Tibial artery (tissue), 4 donors: Measurements from ENCODE around the gene ANKRD11.

Experiments
- DNase-seq, 2 donors: peaks; one replicate each; pipeline ENCODE4 v3.0.0-alpha.2; 2019
- H3K27ac ChIP-seq, 2 donors: fragments of 200-600 bp; sonication (generic) in 1 of 2; 1 replicate in 1 of 2; 2 replicates in 1 of 2; pipeline ENCODE4 v1.5.1; 2018 to 2019; ENCODE audit warnings: mild to moderate bottlenecking in 1 of 2
- H3K27me3 ChIP-seq, 2 donors: fragments of 200-600 bp; sonication (generic) in 1 of 2; one replicate each; pipeline versions ENCODE4 v1.5.1 to v1.6.0; 2016 to 2019
- H3K36me3 ChIP-seq, 3 donors: fragments of 200-600 bp; sonication (generic) in 2 of 3; one replicate each; pipeline ENCODE4 v1.5.1; 2016 to 2019; ENCODE audit warnings: mild to moderate bottlenecking in 2 of 3
- H3K4me1 ChIP-seq, 4 donors: fragments of 200-600 bp; sonication (generic) in 2 of 4; 1 replicate in 3 of 4; 2 replicates in 1 of 4; pipeline ENCODE4 v1.5.1; 2016 to 2019
- H3K4me3 ChIP-seq, 2 donors: fragments of 200-600 bp; sonication (generic) in 1 of 2; 1 replicate in 1 of 2; 2 replicates in 1 of 2; pipeline ENCODE4 v1.5.1; 2018 to 2019; ENCODE audit warnings: mild to moderate bottlenecking in 2 of 2
- H3K9me3 ChIP-seq, 3 donors: fragments of 200-600 bp; sonication (generic) in 1 of 3; one replicate each; pipeline ENCODE4 v1.5.1; 2016 to 2019
- CTCF ChIP-seq, 2 experiments: fragments of 200-600 bp in 1 of 2; fragments of 450-650 bp in 1 of 2; IDR thresholded peaks; one replicate each; pipeline ENCODE4 v1.5.1; 2017 to 2019; ENCODE audit warnings: antibody characterized with exemption in 2 of 2, mild to moderate bottlenecking in 1 of 2, moderate library complexity in 1 of 2
- intact Hi-C: fragments of 100-400 bp; cut with DNase I; formaldehyde crosslinking; loops from one replicate; pipeline ENCODE4 v1.15.0; 2023; ENCODE audit warnings: low total_unique reads

ANKRD11 gene

GRCh38 chr16:89351645-89352044 is 138.7 kb downstream of the ANKRD11 start:
- intact Hi-C loops, result no loop called here

DNA sequence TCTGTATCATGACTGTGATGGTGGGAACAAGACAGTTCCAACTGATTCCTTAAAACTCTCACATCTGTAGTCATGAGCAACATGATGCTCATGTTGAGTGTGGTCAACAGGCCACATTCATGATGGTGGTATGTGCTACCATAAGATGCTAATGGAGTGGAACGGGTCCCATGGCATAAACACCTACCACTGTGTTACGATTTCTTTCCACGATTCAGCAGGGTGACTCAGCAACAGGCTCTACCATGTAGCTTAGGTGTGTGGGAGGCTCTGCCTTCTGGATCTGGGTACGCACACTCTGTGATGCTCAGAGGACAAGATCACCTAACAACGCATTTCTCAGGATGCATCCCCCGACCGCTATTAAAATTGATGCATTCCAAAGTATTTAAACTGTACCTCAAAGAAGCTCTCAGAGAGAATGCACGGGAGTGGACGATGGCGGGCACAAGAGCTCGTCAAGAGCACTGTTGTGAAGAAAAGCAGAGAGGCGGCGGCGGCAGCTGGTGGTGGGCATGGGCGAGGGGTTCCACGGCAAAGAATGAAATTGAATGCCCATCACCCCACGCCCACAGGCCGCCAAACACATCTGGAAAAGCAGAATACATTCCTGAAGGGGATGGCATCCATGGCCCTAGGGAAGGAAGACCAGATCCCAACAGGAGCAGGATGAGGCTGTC is 139.5 kb downstream of the ANKRD11 start:
- H3K27me3 ChIP-seq, result no peaks in the 10 kb centered on the region
- H3K9me3 ChIP-seq, result no peaks in the 10 kb centered on the region
- no peak overlapping the region for H3K4me3 ChIP-seq
- peaks cover 0 to 5% (median 0%) of the 10 kb centered on the region in 3 donors for H3K36me3 ChIP-seq
- no peak for TF ChIP-seq CTCF (IDR thresholded peaks at IDR 0.05)
- intact Hi-C loops, result no loop called here
- H3K27ac ChIP-seq, result no peak overlapping the region
- no peak for DNase-seq
- peaks cover 0 to 14% (median 4%) of the 10 kb centered on the region in 4 donors for H3K4me1 ChIP-seq

More at GRCh38 chr16:89351645-89352044, 138.7 kb downstream of the ANKRD11 start:
- Histone ChIP-seq H3K27ac (no peak overlapping the region), H3K9me3 (no peaks in the 10 kb centered on the region), H3K36me3 (peaks cover 0 to 5% (median 0%) of the 10 kb centered on the region in 3 donors), H3K4me3 (no peak overlapping the region), H3K27me3 (no peaks in the 10 kb centered on the region), H3K4me1 (peaks cover 0 to 8% (median 3%) of the 10 kb centered on the region in 4 donors)
- DNase-seq, result no peak
- no peak for TF ChIP-seq CTCF (IDR thresholded peaks at IDR 0.05)

DNA sequence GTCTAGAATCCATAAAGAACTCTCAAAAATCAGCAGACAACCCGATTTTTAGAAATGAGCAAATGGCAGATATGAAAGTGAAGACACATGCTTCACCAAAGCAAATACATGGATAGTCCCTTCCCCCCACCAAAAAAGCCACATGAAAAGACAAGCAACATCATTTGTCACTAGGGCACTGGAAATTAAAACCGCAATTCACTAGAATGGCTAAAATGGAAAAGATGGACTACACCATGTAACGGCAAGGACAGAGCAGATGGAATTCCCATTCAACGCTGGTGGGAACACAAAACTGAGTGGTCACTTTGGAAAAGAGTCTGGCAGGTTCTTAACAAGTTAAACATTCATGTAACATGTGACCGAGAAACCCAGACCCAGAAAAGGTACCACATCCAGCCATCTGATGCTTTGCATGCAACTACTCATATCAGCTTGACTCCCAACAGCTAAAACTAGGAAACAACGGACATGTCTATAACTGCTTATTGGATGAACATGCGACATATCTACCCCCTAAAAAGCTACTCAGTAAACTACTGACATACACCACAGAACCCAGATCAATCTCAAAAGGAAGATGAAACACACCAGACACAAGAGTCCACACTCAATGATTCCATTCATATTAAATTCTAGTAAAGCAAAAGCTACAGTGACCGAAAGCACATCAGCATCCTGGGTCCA is 140.3 kb downstream of the ANKRD11 start:
- intact Hi-C loops, result no loop called here
- H3K9me3 ChIP-seq, result no peaks in the 10 kb centered on the region
- no peak for DNase-seq
- peaks cover 0 to 5% (median 0%) of the 10 kb centered on the region in 3 donors for H3K36me3 ChIP-seq
- no peak overlapping the region for H3K27ac ChIP-seq
- H3K4me3 ChIP-seq, result no peak overlapping the region
- no peak for TF ChIP-seq CTCF (IDR thresholded peaks at IDR 0.05)
- H3K27me3 ChIP-seq, result no peaks in the 10 kb centered on the region
- H3K4me1 ChIP-seq, result peaks cover 0 to 20% (median 9%) of the 10 kb centered on the region in 4 donors

DNA sequence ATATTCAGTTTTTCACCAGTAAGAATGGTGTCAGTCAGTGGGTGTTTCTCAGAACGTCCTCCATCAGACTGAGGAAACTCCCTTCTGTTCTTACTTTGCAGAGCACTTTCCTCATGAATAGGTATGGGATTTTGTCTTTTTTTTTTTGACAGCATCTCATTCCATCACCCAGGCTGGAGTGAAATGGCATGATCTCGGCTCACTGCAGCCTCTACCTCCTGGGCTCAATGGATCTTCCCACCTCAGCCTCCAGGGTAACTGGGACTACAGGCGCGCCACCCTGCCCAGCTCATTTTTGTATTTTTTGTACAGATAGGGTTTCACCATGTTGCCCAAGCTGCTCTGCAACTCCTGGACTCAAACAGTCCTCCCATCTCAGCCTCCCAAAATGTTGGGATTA is 142.6 kb downstream of the ANKRD11 start:
- no peaks in the 10 kb centered on the region for H3K27me3 ChIP-seq
- H3K36me3 ChIP-seq, result peaks cover 0 to 5% (median 0%) of the 10 kb centered on the region in 3 donors
- peaks cover 0 to 36% (median 16%) of the 10 kb centered on the region in 4 donors for H3K4me1 ChIP-seq
- no peak for DNase-seq
- intact Hi-C loops, result no loop called here
- no peak for TF ChIP-seq CTCF (IDR thresholded peaks at IDR 0.05)
- no peaks in the 10 kb centered on the region for H3K9me3 ChIP-seq
- H3K27ac ChIP-seq, result no peak overlapping the region
- no peak overlapping the region for H3K4me3 ChIP-seq

DNA sequence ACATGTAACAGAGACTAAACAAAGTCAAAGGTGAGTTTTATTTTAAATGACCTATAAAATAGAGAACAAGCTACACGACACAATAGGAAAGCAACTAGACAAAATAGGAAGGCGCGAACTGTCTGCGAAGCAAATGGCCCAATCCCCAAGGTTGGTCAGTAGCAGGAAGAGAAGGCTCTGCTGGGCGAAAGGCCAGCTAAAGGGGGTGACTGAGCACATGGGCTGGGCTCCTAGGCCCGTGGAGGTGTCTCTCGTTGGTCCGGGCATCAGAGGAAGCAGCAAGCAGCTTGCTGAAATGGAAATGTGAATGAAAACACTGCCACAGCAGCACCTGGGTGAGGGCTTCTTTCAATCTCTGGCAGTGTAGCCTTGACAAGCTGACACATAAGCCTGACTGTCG is 143.5 kb downstream of the ANKRD11 start:
- Histone ChIP-seq H3K36me3 (peaks cover 0 to 5% (median 0%) of the 10 kb centered on the region in 3 donors), H3K9me3 (no peaks in the 10 kb centered on the region), H3K4me1 (peaks cover 0 to 29% (median 14%) of the 10 kb centered on the region in 4 donors), H3K27ac (no peak overlapping the region), H3K4me3 (no peak overlapping the region), H3K27me3 (no peaks in the 10 kb centered on the region)
- intact Hi-C loops, result no loop called here
- TF ChIP-seq CTCF (IDR thresholded peaks at IDR 0.05), result no peak
- no peak for DNase-seq
